ENCODE measurements around the gene SFR1.
A peak's percentile ranks its signal among the peaks of the same experiment; 100 is the strongest.

SFR1 gene

GRCh38 chr10:104117839-104118323 lies 4.1 kb upstream of the SFR1 start:
- DNase-seq (ENCODE audit: low read depth): no peak
- no peak overlapping the region for H3K4me3 ChIP-seq (ENCODE audit: low read depth, low read length)

GRCh38 chr10:104119996-104120395 lies 2.0 kb upstream of the SFR1 start:
- TF ChIP-seq, protein P1, sequence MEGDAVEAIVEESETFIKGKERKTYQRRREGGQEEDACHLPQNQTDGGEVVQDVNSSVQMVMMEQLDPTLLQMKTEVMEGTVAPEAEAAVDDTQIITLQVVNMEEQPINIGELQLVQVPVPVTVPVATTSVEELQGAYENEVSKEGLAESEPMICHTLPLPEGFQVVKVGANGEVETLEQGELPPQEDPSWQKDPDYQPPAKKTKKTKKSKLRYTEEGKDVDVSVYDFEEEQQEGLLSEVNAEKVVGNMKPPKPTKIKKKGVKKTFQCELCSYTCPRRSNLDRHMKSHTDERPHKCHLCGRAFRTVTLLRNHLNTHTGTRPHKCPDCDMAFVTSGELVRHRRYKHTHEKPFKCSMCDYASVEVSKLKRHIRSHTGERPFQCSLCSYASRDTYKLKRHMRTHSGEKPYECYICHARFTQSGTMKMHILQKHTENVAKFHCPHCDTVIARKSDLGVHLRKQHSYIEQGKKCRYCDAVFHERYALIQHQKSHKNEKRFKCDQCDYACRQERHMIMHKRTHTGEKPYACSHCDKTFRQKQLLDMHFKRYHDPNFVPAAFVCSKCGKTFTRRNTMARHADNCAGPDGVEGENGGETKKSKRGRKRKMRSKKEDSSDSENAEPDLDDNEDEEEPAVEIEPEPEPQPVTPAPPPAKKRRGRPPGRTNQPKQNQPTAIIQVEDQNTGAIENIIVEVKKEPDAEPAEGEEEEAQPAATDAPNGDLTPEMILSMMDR (IDR thresholded peaks at IDR 0.05; ENCODE audit: low read depth, low read length, missing control alignments): no peak
- H3K4me3 ChIP-seq (ENCODE audit: low read depth, low read length): no peak overlapping the region
- no peak for DNase-seq (ENCODE audit: low read depth)
- in situ Hi-C loops (cut with HindIII; ENCODE audit: low sequenced_read_pairs): no loop called here

More at GRCh38 chr10:104117839-104118323, 4.1 kb upstream of the SFR1 start:
- TF ChIP-seq, protein P1 (IDR thresholded peaks at IDR 0.05; ENCODE audit: low read depth, low read length, missing control alignments): no peak
- in situ Hi-C loops (cut with HindIII; ENCODE audit: low sequenced_read_pairs): no loop called here

DNA sequence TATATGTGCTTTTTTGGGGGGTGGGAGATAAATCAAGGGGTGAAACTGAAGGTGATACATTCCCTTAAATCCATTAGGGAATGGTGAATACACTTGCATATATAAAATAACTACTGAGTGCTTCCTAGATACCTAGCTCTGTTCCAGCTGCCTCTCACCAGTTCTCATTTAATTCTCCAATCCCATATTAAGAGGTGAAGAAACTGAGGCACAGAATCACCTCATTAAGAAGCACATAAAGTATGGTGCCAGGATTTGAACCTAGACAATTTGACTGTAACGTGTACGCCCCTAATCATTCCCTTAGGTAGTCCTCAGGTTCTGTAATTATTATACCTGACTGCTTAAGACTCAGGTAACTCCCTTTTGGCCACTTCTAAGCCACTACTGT lies 1.5 kb upstream of the SFR1 start:
- in situ Hi-C loops (cut with HindIII; ENCODE audit: low sequenced_read_pairs): no loop called here
- TF ChIP-seq, protein P1 (IDR thresholded peaks at IDR 0.05; ENCODE audit: low read depth, low read length, missing control alignments): no peak
- peak overlapping the region; percentile 80 for H3K4me3 ChIP-seq (ENCODE audit: low read depth, low read length)
- no peak for DNase-seq (ENCODE audit: low read depth)

GRCh38 chr10:104120903-104121484 lies 977 bp upstream of the SFR1 start:
- in situ Hi-C loops (cut with HindIII; ENCODE audit: low sequenced_read_pairs): no loop called here
- TF ChIP-seq, protein P1 (IDR thresholded peaks at IDR 0.05; ENCODE audit: low read depth, low read length, missing control alignments): no peak
- DNase-seq (ENCODE audit: low read depth): peak; percentile 89
- peak overlapping the region; percentile 80 for H3K4me3 ChIP-seq (ENCODE audit: low read depth, low read length)

DNA sequence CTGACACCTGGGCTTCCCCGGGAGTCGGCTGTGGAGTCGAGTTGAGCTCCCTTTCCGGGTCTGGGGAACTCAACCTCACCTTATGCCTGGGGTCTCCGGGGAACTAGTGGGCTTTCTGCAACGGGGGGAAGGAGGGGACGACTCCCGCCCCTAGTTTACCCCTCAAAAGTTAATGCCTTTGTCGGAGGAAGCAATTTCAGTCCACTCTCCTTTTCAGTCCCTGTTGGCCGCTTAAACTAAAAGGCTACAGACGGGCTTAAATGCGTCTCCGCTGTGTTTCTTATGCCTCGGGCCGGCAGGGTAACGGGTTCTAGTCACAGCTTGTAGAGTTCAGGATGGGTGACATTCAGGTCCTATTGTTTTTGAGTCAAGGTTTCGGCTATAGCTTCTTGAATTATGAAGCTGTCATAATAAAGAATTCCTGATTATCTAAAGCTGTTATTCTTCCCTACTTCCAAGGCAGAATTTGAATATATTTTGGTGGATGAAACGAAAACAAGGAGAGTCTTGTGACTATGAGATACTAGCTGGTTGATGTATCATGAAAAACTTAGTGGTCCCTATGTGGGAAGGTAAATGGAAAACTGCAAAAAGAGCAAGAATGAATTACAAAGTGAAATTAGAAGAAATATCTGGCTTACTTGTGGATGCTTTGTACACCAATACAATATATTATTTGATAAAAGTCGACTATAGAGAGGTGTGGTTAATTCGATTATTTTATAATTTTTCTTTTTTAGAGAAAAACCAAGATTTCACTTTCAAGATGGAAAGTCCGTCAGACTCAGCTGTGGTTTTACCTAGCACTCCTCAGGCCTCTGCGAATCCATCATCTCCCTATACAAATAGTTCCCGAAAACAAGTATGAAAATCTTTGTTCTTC lies 495 bp downstream of the SFR1 start:
- DNase-seq (ENCODE audit: low read depth): no peak
- TF ChIP-seq, protein P1 (IDR thresholded peaks at IDR 0.05; ENCODE audit: low read depth, low read length, missing control alignments): no peak
- in situ Hi-C loops (cut with HindIII; ENCODE audit: low sequenced_read_pairs): no loop called here
- H3K4me3 ChIP-seq (ENCODE audit: low read depth, low read length): peak overlapping the region; percentile 80

- in situ Hi-C loops (cut with HindIII; ENCODE audit: low sequenced_read_pairs): no loop called here
- TF ChIP-seq, protein P1 (IDR thresholded peaks at IDR 0.05; ENCODE audit: low read depth, low read length, missing control alignments): peak; percentile 31
- H3K4me3 ChIP-seq (ENCODE audit: low read depth, low read length): no peak overlapping the region
- DNase-seq (ENCODE audit: low read depth): no peak
Observed at GRCh38 chr10:104123397-104123796, 1.4 kb downstream of the SFR1 start.
